Measurements from ENCODE around the gene RPH3AL.

The RPH3AL gene

GRCh38 chr17:298791-299450 is 53.7 kb downstream of the RPH3AL start:
- TF ChIP-seq RAD21 (IDR thresholded peaks at IDR 0.05; ENCODE audit: low read depth) = no peak
- no peak for TF ChIP-seq USF1 (IDR thresholded peaks at IDR 0.05)
- no peak for TF ChIP-seq FOXM1 (IDR thresholded peaks at IDR 0.05; ENCODE audit: borderline replicate concordance, low read depth)
- TF ChIP-seq CREB1 (IDR thresholded peaks at IDR 0.05; ENCODE audit: low read depth) = no peak
- no peak for TF ChIP-seq NFIC (IDR thresholded peaks at IDR 0.05)
- no peak for TF ChIP-seq TAF1 (IDR thresholded peaks at IDR 0.05; ENCODE audit: low read depth)
- no peak for TF ChIP-seq MAX (IDR thresholded peaks at IDR 0.05)
- TF ChIP-seq REST (IDR thresholded peaks at IDR 0.05; ENCODE audit: low read depth) = no peak
- TF ChIP-seq TCF12 (IDR thresholded peaks at IDR 0.05; ENCODE audit: low read depth) = no peak
- no peak for TF ChIP-seq YY1 (IDR thresholded peaks at IDR 0.05; ENCODE audit: low read depth)
- TF ChIP-seq TEAD4 (IDR thresholded peaks at IDR 0.05) = no peak
- no peak for TF ChIP-seq EGR1 (IDR thresholded peaks at IDR 0.05)
- no peak for TF ChIP-seq ZBTB7A (IDR thresholded peaks at IDR 0.05; ENCODE audit: low read depth)
- no peak for TF ChIP-seq EP300 (IDR thresholded peaks at IDR 0.05; ENCODE audit: borderline replicate concordance)
- TF ChIP-seq CEBPB (IDR thresholded peaks at IDR 0.05) = no peak

- TF ChIP-seq USF1 (IDR thresholded peaks at IDR 0.05) = no peak
- no peak for TF ChIP-seq REST (IDR thresholded peaks at IDR 0.05; ENCODE audit: low read depth)
- TF ChIP-seq YY1 (IDR thresholded peaks at IDR 0.05; ENCODE audit: low read depth) = no peak
- TF ChIP-seq CREB1 (IDR thresholded peaks at IDR 0.05; ENCODE audit: low read depth) = no peak
- TF ChIP-seq MAX (IDR thresholded peaks at IDR 0.05) = no peak
Measured at GRCh38 chr17:297758-298157, 54.8 kb downstream of the RPH3AL start.

GRCh38 chr17:296906-297690 is 55.5 kb downstream of the RPH3AL start:
- TF ChIP-seq ZBTB7A (IDR thresholded peaks at IDR 0.05; ENCODE audit: low read depth) (no peak), EGR1 (IDR thresholded peaks at IDR 0.05) (no peak), EP300 (IDR thresholded peaks at IDR 0.05; ENCODE audit: borderline replicate concordance) (no peak), CEBPB (IDR thresholded peaks at IDR 0.05) (no peak), TEAD4 (IDR thresholded peaks at IDR 0.05) (no peak), RAD21 (IDR thresholded peaks at IDR 0.05; ENCODE audit: low read depth) (no peak), USF1 (IDR thresholded peaks at IDR 0.05) (no peak), NFIC (IDR thresholded peaks at IDR 0.05) (no peak), YY1 (IDR thresholded peaks at IDR 0.05; ENCODE audit: low read depth) (no peak), TCF12 (IDR thresholded peaks at IDR 0.05; ENCODE audit: low read depth) (no peak), TAF1 (IDR thresholded peaks at IDR 0.05; ENCODE audit: low read depth) (no peak), REST (IDR thresholded peaks at IDR 0.05; ENCODE audit: low read depth) (no peak)

- TF ChIP-seq YY1 (IDR thresholded peaks at IDR 0.05; ENCODE audit: low read depth) (no peak), CREB1 (IDR thresholded peaks at IDR 0.05; ENCODE audit: low read depth) (no peak), MAX (IDR thresholded peaks at IDR 0.05) (no peak), NFIC (IDR thresholded peaks at IDR 0.05) (no peak), ZBTB7A (IDR thresholded peaks at IDR 0.05; ENCODE audit: low read depth) (no peak), RAD21 (IDR thresholded peaks at IDR 0.05; ENCODE audit: low read depth) (no peak), TAF1 (IDR thresholded peaks at IDR 0.05; ENCODE audit: low read depth) (no peak), TEAD4 (IDR thresholded peaks at IDR 0.05) (no peak), FOXM1 (IDR thresholded peaks at IDR 0.05; ENCODE audit: borderline replicate concordance, low read depth) (no peak), USF1 (IDR thresholded peaks at IDR 0.05) (no peak), EP300 (IDR thresholded peaks at IDR 0.05; ENCODE audit: borderline replicate concordance) (no peak), REST (IDR thresholded peaks at IDR 0.05; ENCODE audit: low read depth) (no peak), CEBPB (IDR thresholded peaks at IDR 0.05) (no peak), TCF12 (IDR thresholded peaks at IDR 0.05; ENCODE audit: low read depth) (no peak), EGR1 (IDR thresholded peaks at IDR 0.05) (no peak)
Measured at GRCh38 chr17:296379-296778, 56.2 kb downstream of the RPH3AL start.

All from Ishikawa (cell line).